Measurements from ENCODE around the gene PARN.

DNA sequence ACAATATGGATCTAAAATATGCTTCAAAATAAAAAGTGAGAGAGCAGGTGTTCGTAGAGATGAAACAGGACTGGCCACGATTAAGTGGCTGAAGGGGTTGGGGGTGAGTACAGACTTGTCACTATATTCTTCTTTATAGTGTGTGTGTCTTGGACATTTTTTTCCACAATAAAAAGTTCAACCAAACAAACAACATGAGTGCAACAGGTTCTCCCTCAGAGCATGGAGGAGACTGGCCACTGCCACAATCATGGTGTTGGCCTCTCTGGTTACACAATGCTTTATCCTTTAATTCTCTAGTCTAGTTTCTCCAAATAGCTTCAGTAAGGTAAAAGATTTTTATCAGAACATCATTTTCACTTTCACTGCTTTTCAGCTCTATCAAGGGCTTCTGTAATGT, 109.3 kb downstream of the PARN start:
- TF ChIP-seq TAF1 (IDR thresholded peaks at IDR 0.05; ENCODE audit: borderline replicate concordance, low read depth, low read length) = no peak
- no peak for TF ChIP-seq POLR2AphosphoS5 (IDR thresholded peaks at IDR 0.05; ENCODE audit: low read depth, low read length)
